ENCODE measurements around the gene ATP12A.

DNA sequence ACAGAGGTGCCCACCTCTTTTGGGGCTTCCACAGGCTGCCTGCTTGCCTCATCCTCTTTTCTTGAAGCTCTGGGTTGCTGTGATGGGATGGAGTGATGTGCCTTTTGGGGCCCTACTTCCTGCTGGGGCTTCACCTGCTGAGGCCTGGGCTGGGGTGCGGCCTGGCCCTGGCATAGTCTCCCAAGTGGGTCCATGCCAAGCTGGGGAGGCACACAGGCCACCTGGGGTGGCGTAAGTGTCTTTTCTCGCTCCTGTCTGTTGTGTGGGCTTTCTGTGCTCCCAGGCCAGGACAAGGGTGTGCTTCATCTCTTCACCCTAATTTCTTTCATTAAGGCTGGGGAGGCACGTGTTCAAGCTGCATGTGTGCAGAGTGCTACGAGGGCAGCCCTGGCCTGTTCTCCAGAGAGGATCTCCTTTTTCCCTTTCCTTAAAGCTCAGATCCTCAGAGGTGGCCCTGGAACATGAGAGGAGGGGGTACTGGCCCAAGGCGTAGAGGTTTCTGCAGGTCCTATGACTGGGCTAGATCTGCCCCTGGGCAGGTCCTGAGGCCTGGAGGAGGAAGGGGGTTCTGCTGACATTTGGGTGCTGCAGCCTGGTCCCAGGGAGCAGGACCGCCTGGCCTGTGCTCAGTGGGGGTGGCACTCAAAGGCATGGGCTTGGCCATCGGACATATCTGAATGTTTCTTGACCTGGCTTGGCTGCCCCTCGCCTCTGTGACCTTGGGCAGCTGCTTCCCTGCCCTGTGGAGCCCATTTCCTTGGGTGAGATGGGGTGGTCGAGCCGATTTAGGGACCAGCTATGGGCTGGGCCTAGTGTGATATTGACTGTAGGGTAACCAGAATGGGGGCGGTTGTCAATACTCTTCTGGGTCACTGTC lies 60.0 kb downstream of the ATP12A start:
- no peak for TF ChIP-seq EZH2 (IDR thresholded peaks at IDR 0.05)
- TF ChIP-seq POLR2AphosphoS5 (IDR thresholded peaks at IDR 0.05; ENCODE audit: borderline replicate concordance, low read depth, low read length), result no peak
